Nasal cavity respiratory epithelium epithelial cell of viscerocranial mucosa (primary cell): ENCODE data around the gene ETNPPL. TPM values are rescaled to one million over a fixed set of nuclear protein-coding genes. Genes with fewer than 3 reads are reported as not detected.

ENCODE experiments used
- total RNA-seq: library from RNA; depleted of rRNA; stranded (reverse); fragments of >200 nt; gene quantifications from 2 replicates; pipeline ENCODE4 v1.2.3, GENCODE V29; 2014

Gene ETNPPL
- total RNA-seq: not detected in 2 replicates

GRCh38 chr4:108762559-108763225 lies at the start of gene ETNPPL:
TSS of gene ETNPPL (minus strand) at chr4:108763053. CDS start at chr4:108762898, 155 bp downstream.

Other genes with a start within 250 kb of the ETNPPL start
- gene RPL34, start 142.5 kb downstream of the ETNPPL start, total RNA-seq: 545 and 716 TPM in 2 replicates
- 91.8 and 335 TPM in 2 replicates for gene OSTC, start 112.5 kb downstream of the ETNPPL start, total RNA-seq